ENCODE measurements around the gene ATAD3B. TPM values are rescaled to one million over a fixed set of nuclear protein-coding genes. Genes with fewer than 3 reads are reported as not detected.
"Not testable (repeated sequence)": the region's sequence is repeated elsewhere in the genome, so short reads cannot be mapped to it uniquely, and the experiment has no call there.

Gene ATAD3B
- polyA plus RNA-seq, 2 of the 4 experiments (the other 2 are of a cell fraction): 0.21 to 0.99 TPM

DNA sequence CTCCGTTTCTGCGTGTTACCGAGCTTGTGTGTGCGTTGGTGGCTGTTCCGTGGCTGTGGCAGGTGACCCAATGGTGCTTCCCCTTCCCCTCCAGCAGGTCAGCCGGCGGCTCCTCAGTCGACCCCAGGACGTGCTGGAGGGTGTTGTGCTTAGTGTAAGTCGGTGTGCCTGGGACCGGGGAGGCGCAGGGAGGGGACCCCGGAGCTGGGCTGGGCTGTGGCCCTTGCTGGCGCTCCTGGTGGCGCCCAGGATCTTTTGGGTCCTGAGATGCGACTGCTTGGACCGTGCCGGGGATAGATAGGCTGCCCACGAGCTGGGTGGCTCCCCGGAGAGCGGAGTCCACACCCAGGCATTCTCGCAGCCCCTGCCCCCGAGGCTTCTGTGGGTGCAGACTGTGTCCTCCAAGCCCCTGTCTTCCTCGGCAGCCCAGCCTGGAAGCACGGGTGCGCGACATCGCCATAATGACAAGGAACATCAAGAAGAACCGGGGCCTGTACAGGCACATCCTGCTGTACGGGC lies 16.1 kb upstream of the ATAD3B start:
- H3K4me1 ChIP-seq: no peaks in the 10 kb centered on the region
- H3K27ac ChIP-seq: no peak overlapping the region
- no peak overlapping the region for H3K4me3 ChIP-seq
- ATAC-seq (no peak), FAIRE-seq (no peak), DNase-seq (ENCODE audit: low read depth in 1 of 2, low spot score in 1 of 2) (no peak)
- no peak for TF ChIP-seq EHMT2 (IDR thresholded peaks at IDR 0.05; ENCODE audit: low read depth)
- no peak for TF ChIP-seq RNF2 (IDR thresholded peaks at IDR 0.05; ENCODE audit: borderline replicate concordance, low read depth)
- TF ChIP-seq POLR2AphosphoS2 (conservative IDR thresholded peaks at IDR 0.05; ENCODE audit: low read length): no peak
- no peak for TF ChIP-seq ZSCAN20 (CRISPR knock-in tag; IDR thresholded peaks at IDR 0.05)
- no peak for TF ChIP-seq ZC3H11A (IDR thresholded peaks at IDR 0.05)
- TF ChIP-seq, protein P1, sequence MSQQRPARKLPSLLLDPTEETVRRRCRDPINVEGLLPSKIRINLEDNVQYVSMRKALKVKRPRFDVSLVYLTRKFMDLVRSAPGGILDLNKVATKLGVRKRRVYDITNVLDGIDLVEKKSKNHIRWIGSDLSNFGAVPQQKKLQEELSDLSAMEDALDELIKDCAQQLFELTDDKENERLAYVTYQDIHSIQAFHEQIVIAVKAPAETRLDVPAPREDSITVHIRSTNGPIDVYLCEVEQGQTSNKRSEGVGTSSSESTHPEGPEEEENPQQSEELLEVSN (IDR thresholded peaks at IDR 0.05; ENCODE audit: borderline replicate concordance, low read depth): no peak
- TF ChIP-seq ZNF302 (CRISPR knock-in tag; IDR thresholded peaks at IDR 0.05): no peak
- TF ChIP-seq, protein P2, sequence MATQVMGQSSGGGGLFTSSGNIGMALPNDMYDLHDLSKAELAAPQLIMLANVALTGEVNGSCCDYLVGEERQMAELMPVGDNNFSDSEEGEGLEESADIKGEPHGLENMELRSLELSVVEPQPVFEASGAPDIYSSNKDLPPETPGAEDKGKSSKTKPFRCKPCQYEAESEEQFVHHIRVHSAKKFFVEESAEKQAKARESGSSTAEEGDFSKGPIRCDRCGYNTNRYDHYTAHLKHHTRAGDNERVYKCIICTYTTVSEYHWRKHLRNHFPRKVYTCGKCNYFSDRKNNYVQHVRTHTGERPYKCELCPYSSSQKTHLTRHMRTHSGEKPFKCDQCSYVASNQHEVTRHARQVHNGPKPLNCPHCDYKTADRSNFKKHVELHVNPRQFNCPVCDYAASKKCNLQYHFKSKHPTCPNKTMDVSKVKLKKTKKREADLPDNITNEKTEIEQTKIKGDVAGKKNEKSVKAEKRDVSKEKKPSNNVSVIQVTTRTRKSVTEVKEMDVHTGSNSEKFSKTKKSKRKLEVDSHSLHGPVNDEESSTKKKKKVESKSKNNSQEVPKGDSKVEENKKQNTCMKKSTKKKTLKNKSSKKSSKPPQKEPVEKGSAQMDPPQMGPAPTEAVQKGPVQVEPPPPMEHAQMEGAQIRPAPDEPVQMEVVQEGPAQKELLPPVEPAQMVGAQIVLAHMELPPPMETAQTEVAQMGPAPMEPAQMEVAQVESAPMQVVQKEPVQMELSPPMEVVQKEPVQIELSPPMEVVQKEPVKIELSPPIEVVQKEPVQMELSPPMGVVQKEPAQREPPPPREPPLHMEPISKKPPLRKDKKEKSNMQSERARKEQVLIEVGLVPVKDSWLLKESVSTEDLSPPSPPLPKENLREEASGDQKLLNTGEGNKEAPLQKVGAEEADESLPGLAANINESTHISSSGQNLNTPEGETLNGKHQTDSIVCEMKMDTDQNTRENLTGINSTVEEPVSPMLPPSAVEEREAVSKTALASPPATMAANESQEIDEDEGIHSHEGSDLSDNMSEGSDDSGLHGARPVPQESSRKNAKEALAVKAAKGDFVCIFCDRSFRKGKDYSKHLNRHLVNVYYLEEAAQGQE (IDR thresholded peaks at IDR 0.05): no peak
- no peak for TF ChIP-seq NPAS2 (CRISPR knock-in tag; IDR thresholded peaks at IDR 0.05; ENCODE audit: borderline replicate concordance)
- TF ChIP-seq MAFK (IDR thresholded peaks at IDR 0.05; ENCODE audit: partially characterized antibody): no peak
- TF ChIP-seq, protein P3, sequence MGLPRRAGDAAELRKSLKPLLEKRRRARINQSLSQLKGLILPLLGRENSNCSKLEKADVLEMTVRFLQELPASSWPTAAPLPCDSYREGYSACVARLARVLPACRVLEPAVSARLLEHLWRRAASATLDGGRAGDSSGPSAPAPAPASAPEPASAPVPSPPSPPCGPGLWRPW (IDR thresholded peaks at IDR 0.05): no peak
- TF ChIP-seq, protein P4, sequence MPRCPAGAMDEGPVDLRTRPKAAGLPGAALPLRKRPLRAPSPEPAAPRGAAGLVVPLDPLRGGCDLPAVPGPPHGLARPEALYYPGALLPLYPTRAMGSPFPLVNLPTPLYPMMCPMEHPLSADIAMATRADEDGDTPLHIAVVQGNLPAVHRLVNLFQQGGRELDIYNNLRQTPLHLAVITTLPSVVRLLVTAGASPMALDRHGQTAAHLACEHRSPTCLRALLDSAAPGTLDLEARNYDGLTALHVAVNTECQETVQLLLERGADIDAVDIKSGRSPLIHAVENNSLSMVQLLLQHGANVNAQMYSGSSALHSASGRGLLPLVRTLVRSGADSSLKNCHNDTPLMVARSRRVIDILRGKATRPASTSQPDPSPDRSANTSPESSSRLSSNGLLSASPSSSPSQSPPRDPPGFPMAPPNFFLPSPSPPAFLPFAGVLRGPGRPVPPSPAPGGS (IDR thresholded peaks at IDR 0.05): no peak
- TF ChIP-seq, protein P5, sequence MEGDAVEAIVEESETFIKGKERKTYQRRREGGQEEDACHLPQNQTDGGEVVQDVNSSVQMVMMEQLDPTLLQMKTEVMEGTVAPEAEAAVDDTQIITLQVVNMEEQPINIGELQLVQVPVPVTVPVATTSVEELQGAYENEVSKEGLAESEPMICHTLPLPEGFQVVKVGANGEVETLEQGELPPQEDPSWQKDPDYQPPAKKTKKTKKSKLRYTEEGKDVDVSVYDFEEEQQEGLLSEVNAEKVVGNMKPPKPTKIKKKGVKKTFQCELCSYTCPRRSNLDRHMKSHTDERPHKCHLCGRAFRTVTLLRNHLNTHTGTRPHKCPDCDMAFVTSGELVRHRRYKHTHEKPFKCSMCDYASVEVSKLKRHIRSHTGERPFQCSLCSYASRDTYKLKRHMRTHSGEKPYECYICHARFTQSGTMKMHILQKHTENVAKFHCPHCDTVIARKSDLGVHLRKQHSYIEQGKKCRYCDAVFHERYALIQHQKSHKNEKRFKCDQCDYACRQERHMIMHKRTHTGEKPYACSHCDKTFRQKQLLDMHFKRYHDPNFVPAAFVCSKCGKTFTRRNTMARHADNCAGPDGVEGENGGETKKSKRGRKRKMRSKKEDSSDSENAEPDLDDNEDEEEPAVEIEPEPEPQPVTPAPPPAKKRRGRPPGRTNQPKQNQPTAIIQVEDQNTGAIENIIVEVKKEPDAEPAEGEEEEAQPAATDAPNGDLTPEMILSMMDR (IDR thresholded peaks at IDR 0.05): no peak
- ChIA-PET POLR2A (no interaction called here), CTCF (no interaction called here)
- no peaks in the 10 kb centered on the region for H3K9me3 ChIP-seq
- H3K4me2 ChIP-seq: no peak overlapping the region
- WGBS (ENCODE audit: missing lambda C conversion rate): no CpG with 5 or more reads among the region's 30 CpGs

DNA sequence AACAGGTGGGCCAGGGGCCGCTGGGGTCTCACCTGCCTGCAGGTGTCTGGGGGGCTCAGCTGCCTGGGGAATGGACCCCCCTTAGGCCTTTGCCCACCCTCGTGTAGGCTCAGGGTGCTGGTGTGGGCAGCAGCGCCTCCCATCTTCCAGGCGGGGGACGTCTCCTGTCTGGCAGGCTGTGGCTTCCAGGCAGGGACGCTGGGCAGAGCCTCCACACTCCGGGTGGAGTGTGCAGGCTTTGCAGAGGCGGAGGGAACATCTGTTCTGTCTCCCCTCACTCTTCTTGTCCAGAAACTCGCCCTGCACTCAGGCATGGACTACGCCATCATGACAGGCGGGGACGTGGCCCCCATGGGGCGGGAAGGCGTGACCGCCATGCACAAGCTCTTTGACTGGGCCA lies 15.6 kb upstream of the ATAD3B start:
- FAIRE-seq; H3K4me3 ChIP-seq; DNase-seq (ENCODE audit: low read depth in 1 of 2, low spot score in 1 of 2); H3K9me3 ChIP-seq; H3K4me2 ChIP-seq; ATAC-seq; H3K4me1 ChIP-seq; POLR2A ChIA-PET; H3K27ac ChIP-seq; CTCF ChIA-PET: not testable (repeated sequence)
- WGBS (ENCODE audit: missing lambda C conversion rate): no CpG with 5 or more reads among the region's 15 CpGs

DNA sequence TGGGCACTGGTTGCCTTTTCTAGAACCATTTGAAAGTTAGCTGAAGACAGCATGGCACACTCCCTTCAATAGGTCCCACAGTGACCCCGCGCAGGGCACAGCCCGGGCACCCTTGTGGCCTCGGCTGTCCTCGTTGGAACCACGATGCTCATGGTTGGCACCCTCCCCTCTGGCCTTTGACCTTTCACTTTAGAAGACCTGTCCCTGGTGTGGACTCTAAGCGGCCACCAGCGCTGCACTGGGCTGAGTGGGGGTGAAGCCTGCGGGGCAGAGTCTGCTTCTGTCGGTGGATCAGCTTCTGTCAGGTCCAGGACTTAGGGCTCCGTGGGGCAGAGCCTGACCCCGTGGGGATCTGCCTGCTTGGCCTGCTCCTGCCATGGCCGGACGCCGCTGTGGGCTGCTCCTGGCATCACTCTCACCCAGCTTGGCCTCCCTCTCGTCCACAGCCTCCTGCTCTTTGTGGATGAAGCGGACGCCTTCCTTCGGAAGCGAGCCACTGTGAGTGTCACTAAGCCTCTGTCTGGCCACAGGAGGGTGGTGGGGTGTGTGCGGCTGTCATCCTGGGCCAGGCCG lies 14.8 kb upstream of the ATAD3B start:
- DNase-seq (ENCODE audit: low read depth in 1 of 2, low spot score in 1 of 2); H3K9me3 ChIP-seq; H3K4me3 ChIP-seq; H3K4me2 ChIP-seq; ATAC-seq; FAIRE-seq; H3K27ac ChIP-seq; H3K4me1 ChIP-seq; CTCF ChIA-PET; POLR2A ChIA-PET: not testable (repeated sequence)
- WGBS (ENCODE audit: missing lambda C conversion rate): no CpG with 5 or more reads among the region's 22 CpGs

DNA sequence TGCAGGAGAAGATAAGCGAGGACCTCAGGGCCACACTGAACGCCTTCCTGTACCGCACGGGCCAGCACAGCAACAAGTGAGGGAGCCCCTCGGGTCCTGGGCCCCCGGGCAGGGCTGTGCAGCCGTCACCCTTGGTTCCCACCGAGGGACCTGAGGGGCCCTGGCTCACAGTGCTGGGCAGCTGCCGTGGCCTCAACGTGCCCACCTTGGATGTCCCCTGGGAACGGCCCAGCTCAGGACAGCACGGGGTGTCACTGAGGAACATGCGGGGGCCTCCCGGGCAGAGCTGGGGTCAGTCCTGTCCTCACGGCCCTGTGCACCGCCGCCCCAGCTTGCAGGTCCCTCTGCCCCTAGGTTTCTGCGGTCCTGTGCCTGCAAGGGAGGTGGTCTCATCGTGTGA lies 12.4 kb upstream of the ATAD3B start:
- WGBS (ENCODE audit: missing lambda C conversion rate): no CpG with 5 or more reads among the region's 19 CpGs
- POLR2A ChIA-PET; H3K9me3 ChIP-seq; FAIRE-seq; H3K27ac ChIP-seq; H3K4me2 ChIP-seq; H3K4me3 ChIP-seq; ATAC-seq; H3K4me1 ChIP-seq; DNase-seq (ENCODE audit: low read depth in 1 of 2, low spot score in 1 of 2); CTCF ChIA-PET: not testable (repeated sequence)

DNA sequence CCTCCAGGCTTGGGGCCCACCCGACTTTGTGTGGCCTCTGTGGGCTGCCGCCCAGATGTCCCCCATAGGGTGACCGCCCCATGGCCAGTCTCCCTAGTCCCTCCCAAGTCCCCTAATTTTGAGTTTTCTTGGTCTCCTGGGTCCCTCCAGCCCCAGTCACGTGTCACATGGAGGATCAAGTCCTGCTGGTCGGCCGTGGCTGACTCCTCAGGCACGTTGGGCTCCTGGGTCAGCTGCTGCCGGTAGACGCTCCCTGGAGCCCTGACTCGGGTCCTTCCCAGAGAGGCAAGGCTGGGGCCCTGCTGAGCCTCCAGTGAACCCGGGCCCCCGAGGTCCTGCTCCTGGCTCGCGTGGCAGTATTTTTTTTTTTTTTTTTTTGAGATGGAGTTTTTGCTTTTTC lies 11.9 kb upstream of the ATAD3B start:
- POLR2A ChIA-PET; H3K4me2 ChIP-seq; CTCF ChIA-PET; H3K4me3 ChIP-seq; FAIRE-seq; ATAC-seq; H3K27ac ChIP-seq; H3K9me3 ChIP-seq; H3K4me1 ChIP-seq; DNase-seq (ENCODE audit: low read depth in 1 of 2, low spot score in 1 of 2): not testable (repeated sequence)
- no CpG with 5 or more reads among the region's 14 CpGs for WGBS (ENCODE audit: missing lambda C conversion rate)
